IMR-90 (cell line): ENCODE results near the gene COX6B1. TPM values are rescaled to one million over a fixed set of nuclear protein-coding genes. Genes with fewer than 3 reads are reported as not detected.

Experiments used
- ATAC-seq: fragments of 200-7000 bp; cut with Tn5 transposase; 2 replicates; pipeline ENCODE4 v1.9.1; 2020; ENCODE audit warnings: low read depth, mild to moderate bottlenecking, moderate library complexity
- BruUV-seq: library from RNA; stranded (reverse); fragments of 400-500 nt; replicated peaks from 2 replicates; lab custom pipeline; 2021; lab: Mats Ljungman, UMichigan
- CTCF ChIA-PET: fragments of 300-600 bp; formaldehyde crosslinking; extraction: SDS; loops from one replicate; lab custom pipeline; 2021; ENCODE audit warnings: antibody characterized with exemption; lab: Yijun Ruan, JAX
- POLR2A ChIA-PET: fragments of 300-600 bp; sonication (Branson Sonifier 250); formaldehyde crosslinking; loops from one replicate; lab custom pipeline; 2022; ENCODE audit warnings: antibody characterized with exemption; ENCODE audit not compliant: unreplicated experiment; lab: Charles Lee
- DNase-seq: peaks from one replicate; pipeline ENCODE4 v3.0.0; 2013
- H2AFZ ChIP-seq: replicated peaks from 2 replicates; pipeline ENCODE3; 2013; ENCODE audit warnings: low read length, mild to moderate bottlenecking; ENCODE audit not compliant: poor library complexity
- H2AK5ac ChIP-seq: 2 replicates; pipeline ENCODE4 v1.6.1; 2013; ENCODE audit warnings: low read depth, low read length, inconsistent platforms
- H2AK9ac ChIP-seq: replicated peaks from 2 replicates; pipeline ENCODE3; 2013; ENCODE audit warnings: mild to moderate bottlenecking, low read depth, low read length, moderate library complexity; ENCODE audit not compliant: poor library complexity
- H2BK120ac ChIP-seq: 2 replicates; pipeline ENCODE4 v1.6.1; 2013; ENCODE audit warnings: low read depth, low read length, inconsistent platforms
- H2BK15ac ChIP-seq: 3 replicates; pipeline ENCODE4 v1.6.1; 2013; ENCODE audit warnings: low read depth, low read length, inconsistent platforms
- H2BK20ac ChIP-seq: 2 replicates; pipeline ENCODE4 v1.6.1; 2013; ENCODE audit warnings: low read depth, mild to moderate bottlenecking, inconsistent platforms, low read length, moderate library complexity
- H2BK5ac ChIP-seq: 2 replicates; pipeline ENCODE4 v1.6.1; 2013; ENCODE audit warnings: mild to moderate bottlenecking, low read depth, low read length, inconsistent platforms; ENCODE audit not compliant: poor library complexity, severe bottlenecking
- H3K14ac ChIP-seq: replicated peaks from 2 replicates; pipeline ENCODE4 v1.6.1; 2013; ENCODE audit warnings: low read depth, low read length, inconsistent platforms
- H3K18ac ChIP-seq: 2 replicates; pipeline ENCODE4 v1.6.1; 2013; ENCODE audit warnings: low read depth, low read length, control low read depth
- H3K23ac ChIP-seq: 2 replicates; pipeline ENCODE4 v1.6.1; 2013; ENCODE audit warnings: low read depth, low read length, inconsistent platforms
- H3K27ac ChIP-seq: 2 replicates; pipeline ENCODE4 v1.5.1; 2013; ENCODE audit warnings: mild to moderate bottlenecking, control low read depth, low read length; ENCODE audit not compliant: insufficient read depth
- H3K27me3 ChIP-seq: 2 replicates; pipeline ENCODE4 v1.6.1; 2013; ENCODE audit warnings: low read length; ENCODE audit not compliant: control insufficient read depth, insufficient read depth
- H3K36me3 ChIP-seq: 2 replicates; pipeline ENCODE4 v1.6.1; 2013; ENCODE audit warnings: low read length, mixed read lengths; ENCODE audit not compliant: control insufficient read depth, insufficient read depth
- H3K4ac ChIP-seq: 2 replicates; pipeline ENCODE4 v1.6.1; 2013; ENCODE audit warnings: low read depth, low read length, inconsistent platforms
- H3K4me1 ChIP-seq: 2 replicates; pipeline ENCODE4 v1.6.1; 2013; ENCODE audit warnings: low read length, mixed read lengths; ENCODE audit not compliant: control insufficient read depth, insufficient read depth
- H3K4me2 ChIP-seq: 2 replicates; pipeline ENCODE4 v1.6.1; 2013; ENCODE audit warnings: low read depth, mild to moderate bottlenecking, control low read depth, low read length, moderate library complexity
- H3K4me3 ChIP-seq: 2 replicates; pipeline ENCODE4 v1.5.1; 2013; ENCODE audit warnings: low read depth, mild to moderate bottlenecking, control low read depth, low read length, moderate library complexity; ENCODE audit not compliant: insufficient read depth
- H3K56ac ChIP-seq: 2 replicates; pipeline ENCODE4 v1.6.1; 2013; ENCODE audit warnings: low read length, inconsistent platforms; ENCODE audit not compliant: insufficient read depth; ENCODE audit errors: extremely low read depth
- H3K79me1 ChIP-seq, 2 experiments: 2 replicates each; pipeline ENCODE4 v1.6.1; 2013; ENCODE audit warnings: low read length in 2 of 2, inconsistent platforms in 1 of 2, low read depth in 1 of 2
- H3K9ac ChIP-seq: 2 replicates; pipeline ENCODE4 v1.6.1; 2013; ENCODE audit warnings: low read depth, low read length, control low read depth
- H3K9me1 ChIP-seq: 2 replicates; pipeline ENCODE4 v1.6.1; 2013; ENCODE audit warnings: low read length, inconsistent platforms; ENCODE audit not compliant: insufficient read depth
- H3K9me3 ChIP-seq: 2 replicates; pipeline ENCODE4 v1.6.1; 2013; ENCODE audit warnings: low read length; ENCODE audit not compliant: control insufficient read depth, insufficient read depth
- H4K20me1 ChIP-seq: 2 replicates; pipeline ENCODE4 v1.6.1; 2013; ENCODE audit warnings: low read length, inconsistent platforms; ENCODE audit not compliant: insufficient read depth
- H4K5ac ChIP-seq: 2 replicates; pipeline ENCODE4 v1.6.1; 2013; ENCODE audit warnings: mild to moderate bottlenecking, low read depth, low read length, control low read depth
- H4K8ac ChIP-seq, 2 experiments: 2 replicates each; pipeline ENCODE4 v1.6.1; 2013; ENCODE audit warnings: low read depth in 2 of 2, low read length in 2 of 2, control low read depth in 1 of 2, inconsistent platforms in 1 of 2
- H4K91ac ChIP-seq: 2 replicates; pipeline ENCODE4 v1.6.1; 2013; ENCODE audit warnings: low read depth, low read length, inconsistent platforms; ENCODE audit not compliant: insufficient read depth
- BHLHE40 ChIP-seq: fragments of 150-350 bp; IDR thresholded peaks from 2 replicates; pipeline ENCODE4 v1.6.1; 2016; ENCODE audit warnings: mild to moderate bottlenecking, low read depth, low read length
- CHD1 ChIP-seq: IDR thresholded peaks from 2 replicates; pipeline ENCODE4 v1.6.1; 2012; ENCODE audit warnings: low read depth, low read length, improper control_type of control experiment
- MAFK ChIP-seq: IDR thresholded peaks from 2 replicates; pipeline ENCODE4 v1.6.1; 2012; ENCODE audit warnings: low read depth, low read length, improper control_type of control experiment
- MAZ ChIP-seq: IDR thresholded peaks from 2 replicates; pipeline ENCODE4 v1.6.1; 2012; ENCODE audit warnings: low read depth, mild to moderate bottlenecking, low read length, improper control_type of control experiment, moderate library complexity, borderline replicate concordance
- MXI1 ChIP-seq: IDR thresholded peaks from 2 replicates; pipeline ENCODE4 v1.6.1; 2012; ENCODE audit warnings: low read depth, mild to moderate bottlenecking, low read length, moderate library complexity, borderline replicate concordance
- POLR2A ChIP-seq: IDR thresholded peaks from 2 replicates; pipeline ENCODE4 v1.6.1; 2012; ENCODE audit warnings: mild to moderate bottlenecking, low read depth, low read length
- SMC3 ChIP-seq: fragments of 150-350 bp; IDR thresholded peaks from 2 replicates; pipeline ENCODE4 v1.6.1; 2016; ENCODE audit warnings: low read depth, mild to moderate bottlenecking, antibody characterized with exemption, low read length, moderate library complexity
- WGBS, 2 experiments: methylation state at CpG; one replicate each; pipeline versions ENCODE4 v1.1.5 to v1.1.7; 2013; ENCODE audit warnings: missing lambda C conversion rate in 2 of 2; ENCODE audit not compliant: insufficient read length in 1 of 2; ENCODE audit errors: extremely low coverage in 2 of 2; 5-methylcytosine and 5-hydroxymethylcytosine counted together
- dilution Hi-C: fragments of 300-500 bp; cut with HindIII; formaldehyde crosslinking; loops from one replicate; pipeline ENCODE4 v1.14.3; 2018; ENCODE audit warnings: low sequenced_read_pairs; ENCODE audit not compliant: unreplicated experiment
- in situ Hi-C: fragments of 300-500 bp; cut with MboI; formaldehyde crosslinking; loops from 3 replicates; pipeline ENCODE4 v1.14.3; 2019; ENCODE audit warnings: low sequenced_read_pairs, inconsistent platforms, mixed read lengths
- intact Hi-C: fragments of 100-400 bp; cut with micrococcal nuclease; formaldehyde crosslinking; loops from 2 replicates; pipeline ENCODE4 v1.10.0; 2022
- polyA plus RNA-seq, 3 experiments: library from polyadenylated mRNA; depleted of rRNA; stranded (reverse); fragments of >200 nt; gene quantifications; 2 replicates each; pipeline ENCODE4 v1.2.3, GENCODE V29; 2012; ENCODE audit warnings: low replicate concordance in 1 of 3
- total RNA-seq: library from RNA; depleted of rRNA; stranded (reverse); fragments of >200 nt; gene quantifications from 2 replicates; pipeline ENCODE4 v1.2.3, GENCODE V29; 2012

COX6B1 gene
- total and polyA plus RNA-seq, 2 of the 4 experiments (the other 2 are of a cell fraction) = 914 to 983 TPM

DNA sequence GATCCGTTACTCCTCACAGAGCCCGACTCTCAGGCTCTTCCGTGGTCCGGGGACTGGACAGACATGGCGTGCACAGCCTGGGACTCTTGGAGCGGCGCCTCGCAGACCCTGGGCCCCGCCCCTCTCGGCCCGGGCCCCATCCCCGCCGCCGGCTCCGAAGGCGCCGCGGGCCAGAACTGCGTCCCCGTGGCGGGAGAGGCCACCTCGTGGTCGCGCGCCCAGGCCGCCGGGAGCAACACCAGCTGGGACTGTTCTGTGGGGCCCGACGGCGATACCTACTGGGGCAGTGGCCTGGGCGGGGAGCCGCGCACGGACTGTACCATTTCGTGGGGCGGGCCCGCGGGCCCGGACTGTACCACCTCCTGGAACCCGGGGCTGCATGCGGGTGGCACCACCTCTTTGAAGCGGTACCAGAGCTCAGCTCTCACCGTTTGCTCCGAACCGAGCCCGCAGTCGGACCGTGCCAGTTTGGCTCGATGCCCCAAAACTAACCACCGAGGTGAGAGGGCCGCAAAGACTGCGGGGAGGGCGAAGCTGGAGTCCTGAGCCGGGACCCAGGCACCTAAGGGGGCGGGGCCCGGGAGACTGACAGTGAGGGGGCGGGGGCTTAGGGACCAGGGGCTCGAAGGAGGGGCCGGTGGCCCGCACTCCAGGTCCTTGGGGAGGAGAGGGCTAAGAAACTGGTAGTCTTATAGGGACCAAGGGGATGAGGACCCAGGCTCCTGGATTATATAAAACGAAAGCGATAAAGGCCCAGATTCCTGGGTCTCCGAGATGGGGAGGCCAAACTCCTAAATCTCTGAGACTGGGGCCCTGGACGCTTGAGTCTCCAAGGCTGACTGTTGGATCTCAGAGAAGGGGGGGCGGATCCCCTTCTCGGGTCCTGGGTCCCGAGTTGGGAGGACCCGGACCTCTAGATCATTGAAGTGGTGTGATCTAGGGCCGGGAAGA lies 4.6 kb upstream of the COX6B1 start:
- Histone ChIP-seq H3K4me1 (peaks cover 9% of the 10 kb centered on the region), H4K8ac (peak overlapping the region; percentile 92 to 94), H3K36me3 (no peaks in the 10 kb centered on the region), H2BK120ac (peak overlapping the region; percentile 94), H3K9ac (peak overlapping the region; percentile 93), H3K18ac (peak overlapping the region; percentile 86), H2AFZ (peak overlapping the region; percentile 98), H2BK20ac (peak overlapping the region; percentile 79), H3K4me2 (peak overlapping the region; percentile 98), H4K91ac (peak overlapping the region; percentile 84; the same call in 1 of the 2 replicates), H4K20me1 (peaks cover 6% of the 10 kb centered on the region), H2AK9ac (peak overlapping the region; percentile 88), H3K9me1 (peaks cover 23% of the 10 kb centered on the region), H2AK5ac (peak overlapping the region; percentile 57; the same call in 1 of the 2 replicates), H3K9me3 (no peaks in the 10 kb centered on the region), H3K27ac (peak overlapping the region; percentile 92), H3K23ac (no peak overlapping the region), H2BK5ac (peak overlapping the region; percentile 62), H2BK15ac (peak overlapping the region; percentile 73; the same call in 1 of the 3 replicates), H3K4ac (peak overlapping the region; percentile 94), H3K79me1 (peaks cover 0 to 9% of the 10 kb centered on the region in 2 experiments; a peak in 2 of 4 replicates), H3K56ac (peak overlapping the region; percentile 56), H3K27me3 (no peaks in the 10 kb centered on the region), H4K5ac (peak overlapping the region; percentile 62; the same call in 1 of the 2 replicates), H3K4me3 (peak overlapping the region; percentile 67), H3K14ac (peak overlapping the region; percentile 97)
- dilution Hi-C loops (no loop called here), intact Hi-C loops (loop anchor here (2.0 kb wide), 1 partner anchor 73 kb away; no protein-coding TSS in a partner anchor), in situ Hi-C loops (no loop called here)
- POLR2A ChIA-PET = no interaction called here
- ATAC-seq (peak; percentile 52), DNase-seq (peak; percentile 60)
- no TSS peak for BruUV-seq
- CTCF ChIA-PET = interaction anchor here (1.2 kb wide), 1 partner anchor 37 kb away, joined by 3 read pairs; no protein-coding TSS in a partner anchor
- WGBS, 2 experiments = 1% methylated on average over 30 of the region's 69 CpGs; no CpG with 5 or more reads in 1 of the 2 experiments
- TF ChIP-seq MAFK (no peak), CHD1 (peak; percentile 65; the same call in 1 of the 2 replicates), MXI1 (peak; percentile 69; the same call in 1 of the 2 replicates), SMC3 (no peak), POLR2A (peak; percentile 53; the same call in 1 of the 2 replicates), BHLHE40 (peak; percentile 96), MAZ (peak; percentile 36; the same call in 1 of the 2 replicates)
